ENCODE measurements around the gene IGSF3. TPM values are rescaled to one million over a fixed set of nuclear protein-coding genes. Genes with fewer than 3 reads are reported as not detected.

IGSF3 gene
- polyA plus RNA-seq, 1 experiment = 0.06 TPM

DNA sequence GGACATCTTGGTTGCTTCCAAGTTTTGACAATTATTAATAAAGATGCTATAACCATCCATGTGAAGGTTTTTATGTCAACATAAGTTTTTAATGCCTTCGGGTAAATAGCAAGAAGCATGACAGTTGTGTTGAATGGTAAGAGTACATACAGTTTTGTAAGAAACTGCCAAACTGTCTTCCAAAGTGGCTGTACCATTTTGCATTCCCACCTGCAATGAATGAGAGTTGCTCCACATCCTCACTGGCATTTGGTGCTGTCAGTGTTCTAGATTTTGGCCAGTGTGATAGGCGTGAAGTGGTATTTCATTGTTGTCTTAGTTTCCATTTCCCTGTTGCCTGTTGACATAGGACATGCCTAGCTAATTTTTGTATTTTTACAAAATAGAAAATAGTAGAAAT, 142.1 kb downstream of the IGSF3 start:
- TF ChIP-seq, protein P1, sequence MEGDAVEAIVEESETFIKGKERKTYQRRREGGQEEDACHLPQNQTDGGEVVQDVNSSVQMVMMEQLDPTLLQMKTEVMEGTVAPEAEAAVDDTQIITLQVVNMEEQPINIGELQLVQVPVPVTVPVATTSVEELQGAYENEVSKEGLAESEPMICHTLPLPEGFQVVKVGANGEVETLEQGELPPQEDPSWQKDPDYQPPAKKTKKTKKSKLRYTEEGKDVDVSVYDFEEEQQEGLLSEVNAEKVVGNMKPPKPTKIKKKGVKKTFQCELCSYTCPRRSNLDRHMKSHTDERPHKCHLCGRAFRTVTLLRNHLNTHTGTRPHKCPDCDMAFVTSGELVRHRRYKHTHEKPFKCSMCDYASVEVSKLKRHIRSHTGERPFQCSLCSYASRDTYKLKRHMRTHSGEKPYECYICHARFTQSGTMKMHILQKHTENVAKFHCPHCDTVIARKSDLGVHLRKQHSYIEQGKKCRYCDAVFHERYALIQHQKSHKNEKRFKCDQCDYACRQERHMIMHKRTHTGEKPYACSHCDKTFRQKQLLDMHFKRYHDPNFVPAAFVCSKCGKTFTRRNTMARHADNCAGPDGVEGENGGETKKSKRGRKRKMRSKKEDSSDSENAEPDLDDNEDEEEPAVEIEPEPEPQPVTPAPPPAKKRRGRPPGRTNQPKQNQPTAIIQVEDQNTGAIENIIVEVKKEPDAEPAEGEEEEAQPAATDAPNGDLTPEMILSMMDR (IDR thresholded peaks at IDR 0.05; ENCODE audit: low read depth, low read length) = no peak
- ChIA-PET CTCF (no interaction called here), POLR2A (no interaction called here)
- Histone ChIP-seq H3K27ac (ENCODE audit: low read depth, low read length) (no peak overlapping the region), H3K9me3 (ENCODE audit: control insufficient read depth, insufficient read depth, low read length) (no peaks in the 10 kb centered on the region), H3K27me3 (ENCODE audit: control insufficient read depth, insufficient read depth, low read length) (no peaks in the 10 kb centered on the region), H3K4me3 (ENCODE audit: low read depth, low read length) (no peak overlapping the region)
- no peak for DNase-seq (ENCODE audit: low read depth, low spot score)

Small RNA genes within 50 kb of the gene (small RNA-seq; reads per million reads assigned to genes)
- not detected for gene MIR320B1 (ENCODE audit: insufficient read length, low read depth)
- gene MIR548AC (ENCODE audit: insufficient read length, low read depth) = not detected

Other genes with a start within 250 kb of the IGSF3 start
- gene CD58, start 96.7 kb downstream of the IGSF3 start, polyA plus RNA-seq (2011; rRNA removed) = 5.7 and 7.3 TPM in 2 replicates
- not detected in 2 replicates for gene CD2, start 86.7 kb upstream of the IGSF3 start, polyA plus RNA-seq (2011; rRNA removed)
- 0.31 and 0.46 TPM in 2 replicates for gene PTGFRN, start 242.2 kb upstream of the IGSF3 start, polyA plus RNA-seq (2011; rRNA removed)

Measured in AG04450 (cell line).